ENCODE measurements around the gene FGFR3.
"Not testable (repeated sequence)": the region's sequence is repeated elsewhere in the genome, so short reads cannot be mapped to it uniquely, and the experiment has no call there.

The FGFR3 gene

GRCh38 chr4:1843852-1844251 lies 50.8 kb downstream of the FGFR3 start:
- DNase-seq: no peak

GRCh38 chr4:1844618-1845017 lies 51.5 kb downstream of the FGFR3 start:
- DNase-seq: not testable (repeated sequence)

GRCh38 chr4:1846580-1846979 lies 53.5 kb downstream of the FGFR3 start:
- no peak for DNase-seq

- no peak for DNase-seq
Measured at GRCh38 chr4:1850276-1850675, 57.2 kb downstream of the FGFR3 start.

- DNase-seq: no peak
Measured at GRCh38 chr4:1851160-1851559, 58.1 kb downstream of the FGFR3 start.

GRCh38 chr4:1851575-1852410 lies 58.7 kb downstream of the FGFR3 start:
- DNase-seq: no peak

- no peak for DNase-seq
Measured at GRCh38 chr4:1852904-1853623, 60.0 kb downstream of the FGFR3 start.

GRCh38 chr4:1854752-1855151 lies 61.7 kb downstream of the FGFR3 start:
- no peak for DNase-seq

- no peak for DNase-seq
Measured at GRCh38 chr4:1855333-1856070, 62.4 kb downstream of the FGFR3 start.

GRCh38 chr4:1856071-1856942 lies 63.2 kb downstream of the FGFR3 start, which contains the start of gene LETM1:
Gene LETM1, minus strand, starts transcription at chr4:1856156. Its CDS starts 206 bp downstream, at chr4:1855950.
- peak; percentile 87 for DNase-seq

GRCh38 chr4:1856943-1857699 lies 64.0 kb downstream of the FGFR3 start:
- no peak for DNase-seq

- DNase-seq: no peak
Measured at GRCh38 chr4:1857931-1858330, 64.8 kb downstream of the FGFR3 start.
